GM23248 (cell line): Measurements from ENCODE around the gene DNM1. TPM values are rescaled to one million over a fixed set of nuclear protein-coding genes. Genes with fewer than 3 reads are reported as not detected.

Source experiments
- DNase-seq: peaks from one replicate; pipeline ENCODE4 v3.0.0-alpha.2; 2015
- H2AFZ ChIP-seq: fragments of 200-600 bp; sonication (generic); 2 replicates; pipeline ENCODE4 v1.6.1; 2016; ENCODE audit warnings: antibody characterized with exemption
- H3F3A ChIP-seq: fragments of 200-600 bp; sonication (generic); 2 replicates; pipeline ENCODE4 v1.6.1; 2016; ENCODE audit warnings: mild to moderate bottlenecking, antibody characterized with exemption, mixed run types; ENCODE audit not compliant: insufficient read depth
- H3K27ac ChIP-seq: fragments of 200-600 bp; sonication (generic); 2 replicates; pipeline ENCODE4 v1.5.1; 2016; ENCODE audit warnings: mild to moderate bottlenecking
- H3K27me3 ChIP-seq: fragments of 200-600 bp; sonication (generic); replicated peaks from 2 replicates; pipeline ENCODE4 v1.6.1; 2016; ENCODE audit warnings: mild to moderate bottlenecking; ENCODE audit not compliant: insufficient read depth
- H3K36me3 ChIP-seq: fragments of 200-600 bp; sonication (generic); 2 replicates; pipeline ENCODE4 v1.6.1; 2016; ENCODE audit warnings: low read depth, mild to moderate bottlenecking
- H3K4me1 ChIP-seq: fragments of 200-600 bp; sonication (generic); 2 replicates; pipeline ENCODE4 v1.6.1; 2016; ENCODE audit warnings: mild to moderate bottlenecking; ENCODE audit not compliant: insufficient read depth
- H3K4me2 ChIP-seq: fragments of 200-600 bp; sonication (generic); one replicate; pipeline ENCODE4 v1.6.1; 2016; ENCODE audit warnings: mild to moderate bottlenecking; ENCODE audit not compliant: unreplicated experiment
- H3K4me3 ChIP-seq: fragments of 200-600 bp; sonication (generic); 2 replicates; pipeline ENCODE4 v1.5.1; 2016; ENCODE audit warnings: mild to moderate bottlenecking
- H3K79me2 ChIP-seq: fragments of 200-600 bp; sonication (generic); 2 replicates; pipeline ENCODE4 v1.6.1; 2016; ENCODE audit warnings: mild to moderate bottlenecking; ENCODE audit not compliant: insufficient read depth
- H3K9ac ChIP-seq: fragments of 200-600 bp; sonication (generic); 2 replicates; pipeline ENCODE4 v1.6.1; 2016; ENCODE audit warnings: mild to moderate bottlenecking
- H3K9me2 ChIP-seq: fragments of 200-600 bp; sonication (generic); 2 replicates; pipeline ENCODE4 v1.6.1; 2016; ENCODE audit warnings: mixed run types, mild to moderate bottlenecking, moderate library complexity; ENCODE audit not compliant: insufficient read depth
- H3K9me3 ChIP-seq: fragments of 200-600 bp; sonication (generic); one replicate; pipeline ENCODE4 v1.6.1; 2017; ENCODE audit warnings: low read depth
- H4K20me1 ChIP-seq: fragments of 200-600 bp; sonication (generic); 2 replicates; pipeline ENCODE4 v1.6.0; 2016; ENCODE audit not compliant: insufficient read depth
- EZH2 ChIP-seq: fragments of 200-600 bp; sonication (generic); IDR thresholded peaks from 2 replicates; pipeline ENCODE4 v1.6.1; 2018; ENCODE audit warnings: antibody characterized with exemption, mild to moderate bottlenecking; ENCODE audit not compliant: insufficient read depth, poor library complexity, severe bottlenecking
- EZH2phosphoT487 ChIP-seq: fragments of 200-600 bp; sonication (generic); IDR thresholded peaks from 2 replicates; pipeline ENCODE4 v1.6.1; 2018; ENCODE audit warnings: antibody characterized with exemption, moderate library complexity, mild to moderate bottlenecking, low read depth; ENCODE audit not compliant: insufficient read depth
- WGBS, 2 experiments: methylation state at CpG; one replicate each; pipeline ENCODE4 v1.1.6; 2015 to 2017; ENCODE audit warnings: low lambda C conversion rate in 2 of 2, low coverage in 1 of 2; ENCODE audit errors: missing lambda C conversion rate in 2 of 2; 5-methylcytosine and 5-hydroxymethylcytosine counted together
- in situ Hi-C: fragments of 300-500 bp; cut with MboI; formaldehyde crosslinking; loops from 2 replicates; pipeline ENCODE4 v1.15.0; 2020
- polyA plus RNA-seq: library from polyadenylated mRNA; unstranded; fragments of >200 nt; fragmentation: Nextera tagmentation; extraction: Ambion mirVana; gene quantifications from 2 replicates; pipeline ENCODE4 v1.2.1, GENCODE V29; 2016
- total RNA-seq: library from RNA; depleted of rRNA; stranded (reverse); fragments of >200 nt; shearing (Covaris generic); gene quantifications from 2 replicates; pipeline ENCODE4 v1.2.3, GENCODE V29; 2014

The DNM1 gene
- total and polyA plus RNA-seq, 2 experiments from 2014 or later = 12.1 to 19.0 TPM

- Histone ChIP-seq H4K20me1 (no peaks in the 10 kb centered on the region), H3K36me3 (peaks cover 5% of the 10 kb centered on the region; the same call in 1 of the 2 replicates), H3K9me3 (no peaks in the 10 kb centered on the region), H2AFZ (no peak overlapping the region), H3K4me1 (peaks cover 11% of the 10 kb centered on the region), H3K79me2 (0 out of 2 replicates have a peak, but pooled peaks cover 4% of the 10 kb centered on the region), H3K27ac (no peak overlapping the region), H3K4me2 (no peak overlapping the region), H3F3A (peaks cover 21% of the 10 kb centered on the region; the same call in 1 of the 2 replicates), H3K27me3 (no peaks in the 10 kb centered on the region), H3K4me3 (no peak overlapping the region), H3K9me2 (no peaks in the 10 kb centered on the region), H3K9ac (no peak overlapping the region)
- TF ChIP-seq EZH2 = no peak
- TF ChIP-seq EZH2phosphoT487 = no peak
- in situ Hi-C loops = no loop called here
- WGBS, 2 experiments = 54 to 62% methylated on average over 10 of the region's 10 CpGs
- DNase-seq = peak; percentile 71
Measured at GRCh38 chr9:128162215-128163026, 40.8 kb upstream of the DNM1 start.

GRCh38 chr9:128163027-128163515, 40.1 kb upstream of the DNM1 start:
- Histone ChIP-seq H2AFZ (no peak overlapping the region), H3K9ac (no peak overlapping the region), H3K4me1 (peaks cover 11% of the 10 kb centered on the region), H3K79me2 (0 out of 2 replicates have a peak, but pooled peaks cover 4% of the 10 kb centered on the region), H3K4me2 (no peak overlapping the region), H4K20me1 (no peaks in the 10 kb centered on the region), H3K36me3 (peaks cover 5% of the 10 kb centered on the region; the same call in 1 of the 2 replicates), H3K9me3 (no peaks in the 10 kb centered on the region), H3K27me3 (no peaks in the 10 kb centered on the region), H3F3A (peaks cover 21% of the 10 kb centered on the region; the same call in 1 of the 2 replicates), H3K9me2 (no peaks in the 10 kb centered on the region), H3K4me3 (no peak overlapping the region), H3K27ac (no peak overlapping the region)
- no peak for TF ChIP-seq EZH2
- no peak for TF ChIP-seq EZH2phosphoT487
- 94 to 96% methylated on average over 6 of the region's 6 CpGs for WGBS, 2 experiments
- no peak for DNase-seq
- in situ Hi-C loops = no loop called here

- in situ Hi-C loops = no loop called here
- Histone ChIP-seq H3K4me1 (peaks cover 11% of the 10 kb centered on the region), H3K27me3 (no peaks in the 10 kb centered on the region), H3K27ac (no peak overlapping the region), H2AFZ (no peak overlapping the region), H3K9me3 (no peaks in the 10 kb centered on the region), H3K36me3 (peaks cover 5% of the 10 kb centered on the region; the same call in 1 of the 2 replicates), H4K20me1 (no peaks in the 10 kb centered on the region), H3K9ac (no peak overlapping the region), H3F3A (peaks cover 21% of the 10 kb centered on the region; the same call in 1 of the 2 replicates), H3K79me2 (0 out of 2 replicates have a peak, but pooled peaks cover 4% of the 10 kb centered on the region), H3K4me2 (no peak overlapping the region), H3K4me3 (no peak overlapping the region), H3K9me2 (no peaks in the 10 kb centered on the region)
- WGBS, 2 experiments = 91 to 95% methylated on average over 9 to 10 of the region's 10 CpGs
- no peak for DNase-seq
- no peak for TF ChIP-seq EZH2
- TF ChIP-seq EZH2phosphoT487 = no peak
Measured at GRCh38 chr9:128163523-128164306, 39.5 kb upstream of the DNM1 start.

GRCh38 chr9:128164307-128164885, 38.8 kb upstream of the DNM1 start:
- TF ChIP-seq EZH2phosphoT487 (no peak), EZH2 (no peak)
- H3K27me3 ChIP-seq = no peaks in the 10 kb centered on the region
- H4K20me1 ChIP-seq = no peaks in the 10 kb centered on the region
- peaks cover 11% of the 10 kb centered on the region for H3K4me1 ChIP-seq
- H3K27ac ChIP-seq = no peak overlapping the region
- H3F3A ChIP-seq = peaks cover 21% of the 10 kb centered on the region; the same call in 1 of the 2 replicates
- H3K36me3 ChIP-seq = peaks cover 5% of the 10 kb centered on the region; the same call in 1 of the 2 replicates
- no peak overlapping the region for H3K4me2 ChIP-seq
- no peaks in the 10 kb centered on the region for H3K9me2 ChIP-seq
- H3K4me3 ChIP-seq = no peak overlapping the region
- DNase-seq = peak; percentile 28
- H3K79me2 ChIP-seq = 0 out of 2 replicates have a peak, but pooled peaks cover 4% of the 10 kb centered on the region
- 71 to 78% methylated on average over 14 of the region's 14 CpGs for WGBS, 2 experiments
- no peaks in the 10 kb centered on the region for H3K9me3 ChIP-seq
- in situ Hi-C loops = no loop called here
- H2AFZ ChIP-seq = no peak overlapping the region
- H3K9ac ChIP-seq = no peak overlapping the region
